HEK293T (cell line): ENCODE data around the gene ZMPSTE24.

Experiments used
- CTCF ChIA-PET: fragments of 350-600 bp; formaldehyde crosslinking; extraction: SDS; loops from one replicate; lab custom pipeline; 2021; ENCODE audit warnings: antibody characterized with exemption, inconsistent platforms; lab: Yijun Ruan, JAX
- POLR2A ChIA-PET: fragments of 350-600 bp; formaldehyde crosslinking; extraction: SDS; loops from one replicate; lab custom pipeline; 2020; ENCODE audit warnings: antibody characterized with exemption, inconsistent platforms; lab: Yijun Ruan, JAX
- DNase-seq: peaks from one replicate; pipeline ENCODE4 v3.0.0; 2012; ENCODE audit warnings: mixed read lengths; ENCODE audit errors: extremely low spot score
- ARNT ChIP-seq: fragments of 450-650 bp; IDR thresholded peaks from 2 replicates; pipeline ENCODE4 v1.6.1; 2017; ENCODE audit warnings: mild to moderate bottlenecking
- BHLHE40 ChIP-seq: fragments of 450-650 bp; IDR thresholded peaks from 2 replicates; pipeline ENCODE4 v1.6.1; 2016; ENCODE audit warnings: mild to moderate bottlenecking, moderate library complexity, borderline replicate concordance
- CTBP1 ChIP-seq: fragments of 450-650 bp; IDR thresholded peaks from 2 replicates; pipeline ENCODE4 v1.6.1; 2016; ENCODE audit warnings: borderline replicate concordance
- ELF4 ChIP-seq: fragments of 450-650 bp; IDR thresholded peaks from 2 replicates; pipeline ENCODE4 v1.6.1; 2017; ENCODE audit warnings: antibody characterized with exemption
- FOXA1 ChIP-seq: fragments of 450-650 bp; IDR thresholded peaks from 2 replicates; pipeline ENCODE4 v1.6.1; 2016; ENCODE audit warnings: mild to moderate bottlenecking
- FOXK2 ChIP-seq: fragments of 450-650 bp; IDR thresholded peaks from 2 replicates; pipeline ENCODE4 v1.6.1; 2016; ENCODE audit warnings: mild to moderate bottlenecking
- FOXM1 ChIP-seq: fragments of 450-650 bp; IDR thresholded peaks from 2 replicates; pipeline ENCODE4 v1.6.1; 2017; ENCODE audit warnings: mild to moderate bottlenecking, borderline replicate concordance
- HDGF ChIP-seq: fragments of 450-650 bp; IDR thresholded peaks from 2 replicates; pipeline ENCODE4 v1.6.1; 2017; ENCODE audit warnings: antibody characterized with exemption, borderline replicate concordance
- L3MBTL2 ChIP-seq: fragments of 450-650 bp; conservative IDR thresholded peaks from 2 replicates; pipeline ENCODE4 v1.6.1; 2016; ENCODE audit warnings: mild to moderate bottlenecking
- LEF1 ChIP-seq: fragments of 450-650 bp; IDR thresholded peaks from 2 replicates; pipeline ENCODE4 v1.6.1; 2017; ENCODE audit warnings: mild to moderate bottlenecking, borderline replicate concordance
- NFRKB ChIP-seq: fragments of 450-650 bp; IDR thresholded peaks from 2 replicates; pipeline ENCODE4 v1.6.1; 2016; ENCODE audit warnings: mild to moderate bottlenecking, moderate library complexity
- PKNOX1 ChIP-seq: fragments of 450-650 bp; IDR thresholded peaks from 2 replicates; pipeline ENCODE4 v1.6.1; 2016
- SP1 ChIP-seq: fragments of 450-650 bp; IDR thresholded peaks from 2 replicates; pipeline ENCODE4 v1.6.1; 2017
- SUZ12 ChIP-seq: fragments of 450-650 bp; IDR thresholded peaks from 2 replicates; pipeline ENCODE4 v1.6.1; 2016; ENCODE audit warnings: mild to moderate bottlenecking
- TARDBP ChIP-seq: fragments of 450-650 bp; IDR thresholded peaks from 2 replicates; pipeline ENCODE4 v1.6.1; 2016
- ZNF384 ChIP-seq: fragments of 450-650 bp; IDR thresholded peaks from 2 replicates; pipeline ENCODE4 v1.6.1; 2016

The ZMPSTE24 gene

GRCh38 chr1:40226192-40226591, 31.8 kb upstream of the ZMPSTE24 start:
- CTCF ChIA-PET, result no interaction called here
- TF ChIP-seq L3MBTL2 (no peak), FOXA1 (no peak), ZNF384 (no peak), ARNT (no peak), FOXK2 (no peak), PKNOX1 (no peak), LEF1 (no peak), ELF4 (no peak), TARDBP (no peak), FOXM1 (no peak), NFRKB (no peak), BHLHE40 (no peak), HDGF (no peak)
- POLR2A ChIA-PET, result no interaction called here
- no peak for DNase-seq

- DNase-seq, result no peak
- CTCF ChIA-PET, result no interaction called here
- TF ChIP-seq NFRKB (no peak), HDGF (no peak), PKNOX1 (no peak), CTBP1 (no peak), ELF4 (no peak), TARDBP (no peak), FOXA1 (no peak)
- POLR2A ChIA-PET, result no interaction called here
These were observed 25.6 kb upstream of the ZMPSTE24 start for GRCh38 chr1:40232444-40232843.

DNA sequence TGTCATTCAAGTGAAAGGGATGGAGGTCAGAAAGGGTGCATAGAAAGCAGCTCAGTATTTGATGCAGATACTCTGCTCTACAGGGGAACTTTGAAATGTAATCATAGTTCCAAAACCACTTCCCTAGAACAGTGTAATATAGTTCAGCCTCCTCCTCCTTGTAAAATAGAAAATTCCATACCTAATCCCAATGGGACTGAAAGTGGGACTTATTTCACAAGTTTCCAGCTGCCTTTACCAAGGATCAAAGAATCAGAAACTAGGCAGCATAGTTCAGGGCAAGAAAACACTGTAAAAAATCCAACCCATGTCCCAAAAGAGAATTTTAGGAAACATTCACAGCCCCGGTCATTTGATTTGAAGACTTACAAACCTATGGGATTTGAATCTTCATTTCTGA, 18.4 kb upstream of the ZMPSTE24 start:
- CTCF ChIA-PET, result no interaction called here
- DNase-seq, result no peak
- no peak for TF ChIP-seq BHLHE40
- no peak for TF ChIP-seq TARDBP
- TF ChIP-seq PKNOX1, result no peak
- TF ChIP-seq LEF1, result no peak
- TF ChIP-seq FOXK2, result no peak
- TF ChIP-seq FOXA1, result no peak
- TF ChIP-seq L3MBTL2, result no peak
- POLR2A ChIA-PET, result interaction anchor here (1.1 to 2.8 kb wide), 2 partner anchors 18 to 210 kb away, joined by 3 to 8 read pairs; partner anchors contain the start of genes ZFP69B and ZMPSTE24

- no peak for TF ChIP-seq PKNOX1
- TF ChIP-seq ARNT, result no peak
- TF ChIP-seq SP1, result no peak
- TF ChIP-seq SUZ12, result no peak
- no peak for TF ChIP-seq L3MBTL2
- TF ChIP-seq FOXA1, result no peak
- TF ChIP-seq FOXK2, result no peak
- TF ChIP-seq LEF1, result no peak
- TF ChIP-seq TARDBP, result no peak
- TF ChIP-seq ELF4, result no peak
- no peak for TF ChIP-seq ZNF384
- TF ChIP-seq HDGF, result no peak
- no peak for TF ChIP-seq BHLHE40
- TF ChIP-seq FOXM1, result no peak
- TF ChIP-seq CTBP1, result no peak
- TF ChIP-seq NFRKB, result no peak
- no peak for DNase-seq
- ChIA-PET CTCF (interaction anchor here (1.5 kb wide), 1 partner anchor 87 kb away, joined by 4 read pairs; no protein-coding TSS in a partner anchor), POLR2A (interaction anchor here (2.8 kb wide), 1 partner anchor 17 kb away, joined by 8 read pairs; the partner anchor contains the start of gene ZMPSTE24)
These were observed 17.6 kb upstream of the ZMPSTE24 start for GRCh38 chr1:40240390-40240789.

DNA sequence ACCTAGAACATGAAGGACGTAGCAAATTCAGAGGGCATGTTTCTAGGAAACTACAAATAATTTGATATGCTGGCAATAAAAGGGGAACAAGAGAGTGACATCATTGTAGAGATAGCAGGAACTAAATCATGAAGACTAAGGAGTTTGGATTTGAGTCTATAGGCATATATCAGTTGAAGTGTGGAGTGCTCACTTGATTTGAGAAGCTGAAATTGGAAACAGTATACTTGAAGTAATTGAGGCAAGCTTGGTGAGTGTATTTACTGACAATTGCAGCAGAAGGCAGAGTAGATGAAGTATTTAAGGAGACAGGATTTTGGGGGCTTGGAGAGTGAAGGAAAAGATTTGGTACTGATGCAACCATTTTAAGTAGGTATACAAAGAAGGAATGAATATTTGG, 16.7 kb upstream of the ZMPSTE24 start:
- DNase-seq, result no peak
- ChIA-PET POLR2A (interaction anchor here (2.8 kb wide), 1 partner anchor 16 kb away, joined by 8 read pairs; the partner anchor contains the start of gene ZMPSTE24), CTCF (interaction anchor here (0.6 to 1.5 kb wide), 2 partner anchors 79 to 88 kb away, joined by 3 to 4 read pairs; no protein-coding TSS in a partner anchor)
- no peak for TF ChIP-seq SUZ12
- no peak for TF ChIP-seq FOXM1
- no peak for TF ChIP-seq NFRKB
- no peak for TF ChIP-seq SP1
- TF ChIP-seq HDGF, result no peak
- no peak for TF ChIP-seq BHLHE40
- TF ChIP-seq ZNF384, result no peak
- no peak for TF ChIP-seq L3MBTL2
- TF ChIP-seq PKNOX1, result no peak
- no peak for TF ChIP-seq FOXA1
- no peak for TF ChIP-seq FOXK2
- TF ChIP-seq CTBP1, result no peak
- TF ChIP-seq LEF1, result no peak

DNA sequence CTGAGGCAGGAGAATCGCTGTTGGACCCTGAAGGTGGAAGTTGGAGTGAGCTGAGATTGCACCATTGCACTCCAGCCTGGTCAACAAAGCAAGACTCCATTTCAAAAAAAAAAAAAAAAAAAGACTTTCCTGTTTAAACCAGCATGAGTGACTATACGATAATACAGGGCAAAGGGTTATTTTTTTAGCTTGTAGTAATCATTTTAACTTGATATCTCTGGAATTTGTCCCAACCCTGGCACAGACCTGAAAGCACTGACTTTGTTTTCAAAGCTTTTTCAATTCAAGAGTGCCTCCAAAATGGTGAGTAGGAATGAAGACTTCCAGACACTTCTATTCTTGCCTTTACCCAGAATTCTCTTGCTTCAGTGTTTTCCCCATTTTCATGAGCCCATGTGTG, 14.7 kb upstream of the ZMPSTE24 start:
- ChIA-PET CTCF (interaction anchor here (0.6 kb wide), 1 partner anchor 341 kb away, joined by 3 read pairs; no protein-coding TSS in a partner anchor), POLR2A (no interaction called here)
- no peak for TF ChIP-seq ELF4
- TF ChIP-seq SUZ12, result no peak
- TF ChIP-seq ARNT, result no peak
- TF ChIP-seq FOXM1, result no peak
- no peak for DNase-seq
